HepG2 (cell line): ENCODE results near the gene ARFIP1. TPM values are rescaled to one million over a fixed set of nuclear protein-coding genes. Genes with fewer than 3 reads are reported as not detected.
A peak's percentile ranks its signal among the peaks of the same experiment; 100 is the strongest.

Source experiments
- BRD4 ChIP-seq: sonication (generic); formaldehyde crosslinking; IDR thresholded peaks from 2 replicates; pipeline ENCODE4 v1.4.0; 2020; ENCODE audit warnings: missing genetic modification reagents
- FOSL1 ChIP-seq: sonication (generic); formaldehyde crosslinking; IDR thresholded peaks from 2 replicates; pipeline ENCODE4 v1.9.0; 2021; ENCODE audit warnings: missing genetic modification reagents, borderline replicate concordance
- FOXA3 ChIP-seq: IDR thresholded peaks from 2 replicates; pipeline ENCODE4 v1.6.1; 2016; ENCODE audit warnings: missing genetic modification reagents, missing compliant biosample characterization
- GLI4 ChIP-seq: sonication (generic); formaldehyde crosslinking; IDR thresholded peaks from 2 replicates; pipeline ENCODE4 v1.5.1; 2020; ENCODE audit warnings: missing genetic modification reagents, mild to moderate bottlenecking, moderate library complexity, borderline replicate concordance
- KDM5B ChIP-seq: sonication (generic); formaldehyde crosslinking; IDR thresholded peaks from 2 replicates; pipeline ENCODE4 v1.4.0; 2020; ENCODE audit warnings: missing genetic modification reagents, mild to moderate bottlenecking, borderline replicate concordance
- KLF11 ChIP-seq: IDR thresholded peaks from 2 replicates; pipeline ENCODE4 v1.6.1; 2016; ENCODE audit warnings: missing compliant biosample characterization
- MAFG ChIP-seq: sonication (generic); formaldehyde crosslinking; IDR thresholded peaks from 2 replicates; pipeline ENCODE4 v1.5.1; 2020; ENCODE audit warnings: mild to moderate bottlenecking, missing genetic modification reagents
- MXD4 ChIP-seq: IDR thresholded peaks from 2 replicates; pipeline ENCODE4 v1.6.1; 2016; ENCODE audit warnings: mild to moderate bottlenecking, missing biosample characterization, missing genetic modification reagents
- SKI ChIP-seq: fragments of 450-650 bp; IDR thresholded peaks from one replicate; pipeline ENCODE4 v1.6.1; 2018; ENCODE audit warnings: mild to moderate bottlenecking; ENCODE audit not compliant: partially characterized antibody
- SMAD3 ChIP-seq: sonication (generic); formaldehyde crosslinking; IDR thresholded peaks from 2 replicates; pipeline ENCODE4 v1.4.0; 2020; ENCODE audit warnings: missing genetic modification reagents
- SP2 ChIP-seq: sonication (generic); formaldehyde crosslinking; IDR thresholded peaks from 2 replicates; pipeline ENCODE4 v1.5.1; 2020; ENCODE audit warnings: mild to moderate bottlenecking, missing genetic modification reagents
- ZNF616 ChIP-seq: sonication (generic); formaldehyde crosslinking; IDR thresholded peaks from 2 replicates; pipeline ENCODE4 v1.5.0; 2020; ENCODE audit warnings: low read depth, mild to moderate bottlenecking, missing genetic modification reagents
- ZNF724P ChIP-seq: sonication (generic); formaldehyde crosslinking; IDR thresholded peaks from 2 replicates; pipeline ENCODE4 v1.8.0; 2022; ENCODE audit warnings: missing genetic modification reagents, borderline replicate concordance
- ZNF782 ChIP-seq: sonication (generic); formaldehyde crosslinking; IDR thresholded peaks from 2 replicates; pipeline ENCODE4 v1.4.0; 2020; ENCODE audit warnings: missing genetic modification reagents, mild to moderate bottlenecking, borderline replicate concordance
- polyA plus RNA-seq, 8 experiments: library from polyadenylated mRNA; depleted of rRNA in 3 of 8; stranded (reverse) in 7 of 8; unstranded in 1 of 8; fragments of >200 nt; fragmentation: Illumina TruSeq in 4 of 8; extraction: Trizol in 4 of 8; gene quantifications; 2 replicates each; pipeline versions ENCODE4 v1.2.1 to v1.2.3, GENCODE V29; 2011 to 2016; ENCODE audit warnings: low read depth in 4 of 8, missing spikeins in 1 of 8, mixed read lengths in 1 of 8; ENCODE audit not compliant: insufficient read depth in 1 of 8
- total RNA-seq, 5 experiments: library from RNA; depleted of rRNA; stranded (reverse); fragments of >200 nt; fragmentation: Illumina TruSeq; extraction: Trizol; gene quantifications; 2 replicates each; pipeline ENCODE4 v1.2.3, GENCODE V29; 2016; ENCODE audit warnings: low read depth in 1 of 5
- TF ChIP-seq, protein P1 (sequence below): sonication (generic); formaldehyde crosslinking; IDR thresholded peaks from 2 replicates; pipeline ENCODE4 v1.8.0; 2022; ENCODE audit warnings: mild to moderate bottlenecking, missing genetic modification reagents, moderate library complexity
- TF ChIP-seq, protein P2 (sequence below): sonication (generic); formaldehyde crosslinking; IDR thresholded peaks from 2 replicates; pipeline ENCODE4 v1.5.1; 2020; ENCODE audit warnings: missing genetic modification reagents, mild to moderate bottlenecking, borderline replicate concordance
- TF ChIP-seq, protein P3 (sequence below): IDR thresholded peaks from 2 replicates; pipeline ENCODE4 v1.6.1; 2016; ENCODE audit warnings: low read depth, borderline replicate concordance
- TF ChIP-seq, protein P4 (sequence below): sonication (generic); formaldehyde crosslinking; IDR thresholded peaks from 2 replicates; pipeline ENCODE4 v1.4.0; 2020; ENCODE audit warnings: mild to moderate bottlenecking, missing genetic modification reagents

The ARFIP1 gene
- total and polyA plus RNA-seq, 2 of the 13 experiments (the other 11 are each of a cell fraction or from before 2014, with no cell fraction given): 9.9 to 27.7 TPM

DNA sequence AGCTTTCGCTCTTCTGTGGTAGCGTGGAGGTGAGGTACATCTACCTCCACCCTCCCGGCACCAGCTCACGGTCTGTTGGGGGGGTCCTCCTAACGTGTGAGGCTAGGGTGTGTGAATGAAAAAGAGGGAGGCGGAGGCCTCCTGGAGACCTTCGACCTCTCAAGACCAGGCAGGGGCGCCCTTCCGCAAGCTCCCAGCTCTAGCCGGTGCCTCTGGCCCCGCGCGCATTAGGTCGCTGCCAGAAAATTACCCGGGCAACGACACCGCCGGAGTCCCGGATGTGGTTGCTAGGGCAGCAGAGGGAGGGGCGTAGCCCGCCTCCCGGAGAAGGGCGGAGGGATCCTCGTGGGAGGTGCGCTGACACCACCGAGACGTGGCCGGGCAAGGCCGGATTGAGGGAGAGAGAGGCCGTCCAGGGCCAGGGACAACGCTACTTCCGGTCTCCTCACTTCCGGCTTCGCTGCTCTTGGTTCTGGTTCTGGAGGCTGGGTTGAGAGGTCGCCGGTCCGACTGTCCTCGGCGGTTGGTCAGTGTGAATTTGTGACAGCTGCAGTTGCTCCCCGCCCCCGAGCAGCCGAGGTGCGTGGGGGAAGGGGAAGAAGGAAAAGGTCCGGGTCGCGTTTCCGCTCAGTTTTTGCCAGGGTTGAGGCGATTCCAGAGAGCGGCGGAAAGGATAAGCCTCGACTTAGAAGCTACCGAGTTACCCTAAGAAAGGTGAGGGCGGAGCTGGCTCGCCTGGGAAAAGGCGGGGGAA lies at the start of gene ARFIP1, which contains the start of gene TIGD4 (continued):
- TF ChIP-seq, protein P1, sequence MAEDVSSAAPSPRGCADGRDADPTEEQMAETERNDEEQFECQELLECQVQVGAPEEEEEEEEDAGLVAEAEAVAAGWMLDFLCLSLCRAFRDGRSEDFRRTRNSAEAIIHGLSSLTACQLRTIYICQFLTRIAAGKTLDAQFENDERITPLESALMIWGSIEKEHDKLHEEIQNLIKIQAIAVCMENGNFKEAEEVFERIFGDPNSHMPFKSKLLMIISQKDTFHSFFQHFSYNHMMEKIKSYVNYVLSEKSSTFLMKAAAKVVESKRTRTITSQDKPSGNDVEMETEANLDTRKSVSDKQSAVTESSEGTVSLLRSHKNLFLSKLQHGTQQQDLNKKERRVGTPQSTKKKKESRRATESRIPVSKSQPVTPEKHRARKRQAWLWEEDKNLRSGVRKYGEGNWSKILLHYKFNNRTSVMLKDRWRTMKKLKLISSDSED: no peak
- TF ChIP-seq SKI (peak; percentile 7), FOXA3 (CRISPR knock-in tag) (peak; percentile 60), ZNF616 (CRISPR knock-in tag) (no peak), ZNF724P (CRISPR knock-in tag) (no peak), FOSL1 (CRISPR knock-in tag) (no peak), BRD4 (CRISPR knock-in tag) (peak; percentile 29; the same call in 1 of the 2 replicates), MXD4 (peak; percentile 61; the same call in 1 of the 2 replicates), KLF11 (CRISPR knock-in tag) (no peak), SP2 (CRISPR knock-in tag) (peak; percentile 71), GLI4 (CRISPR knock-in tag) (no peak; the same call in 1 of the 2 replicates), ZNF782 (CRISPR knock-in tag) (no peak; the same call in 1 of the 2 replicates), KDM5B (CRISPR knock-in tag) (peak; percentile 59; the same call in 1 of the 2 replicates), SMAD3 (CRISPR knock-in tag) (peak; percentile 39; the same call in 1 of the 2 replicates), MAFG (no peak)
- TF ChIP-seq, protein P2, sequence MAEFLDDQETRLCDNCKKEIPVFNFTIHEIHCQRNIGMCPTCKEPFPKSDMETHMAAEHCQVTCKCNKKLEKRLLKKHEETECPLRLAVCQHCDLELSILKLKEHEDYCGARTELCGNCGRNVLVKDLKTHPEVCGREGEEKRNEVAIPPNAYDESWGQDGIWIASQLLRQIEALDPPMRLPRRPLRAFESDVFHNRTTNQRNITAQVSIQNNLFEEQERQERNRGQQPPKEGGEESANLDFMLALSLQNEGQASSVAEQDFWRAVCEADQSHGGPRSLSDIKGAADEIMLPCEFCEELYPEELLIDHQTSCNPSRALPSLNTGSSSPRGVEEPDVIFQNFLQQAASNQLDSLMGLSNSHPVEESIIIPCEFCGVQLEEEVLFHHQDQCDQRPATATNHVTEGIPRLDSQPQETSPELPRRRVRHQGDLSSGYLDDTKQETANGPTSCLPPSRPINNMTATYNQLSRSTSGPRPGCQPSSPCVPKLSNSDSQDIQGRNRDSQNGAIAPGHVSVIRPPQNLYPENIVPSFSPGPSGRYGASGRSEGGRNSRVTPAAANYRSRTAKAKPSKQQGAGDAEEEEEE (CRISPR knock-in tag): 0 out of 2 replicates have a peak, but pooled peaks have one; percentile 38
- TF ChIP-seq, protein P3, sequence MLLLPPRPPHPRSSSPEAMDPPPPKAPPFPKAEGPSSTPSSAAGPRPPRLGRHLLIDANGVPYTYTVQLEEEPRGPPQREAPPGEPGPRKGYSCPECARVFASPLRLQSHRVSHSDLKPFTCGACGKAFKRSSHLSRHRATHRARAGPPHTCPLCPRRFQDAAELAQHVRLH (CRISPR knock-in tag): peak; percentile 54; the same call in 1 of the 2 replicates
- TF ChIP-seq, protein P4, sequence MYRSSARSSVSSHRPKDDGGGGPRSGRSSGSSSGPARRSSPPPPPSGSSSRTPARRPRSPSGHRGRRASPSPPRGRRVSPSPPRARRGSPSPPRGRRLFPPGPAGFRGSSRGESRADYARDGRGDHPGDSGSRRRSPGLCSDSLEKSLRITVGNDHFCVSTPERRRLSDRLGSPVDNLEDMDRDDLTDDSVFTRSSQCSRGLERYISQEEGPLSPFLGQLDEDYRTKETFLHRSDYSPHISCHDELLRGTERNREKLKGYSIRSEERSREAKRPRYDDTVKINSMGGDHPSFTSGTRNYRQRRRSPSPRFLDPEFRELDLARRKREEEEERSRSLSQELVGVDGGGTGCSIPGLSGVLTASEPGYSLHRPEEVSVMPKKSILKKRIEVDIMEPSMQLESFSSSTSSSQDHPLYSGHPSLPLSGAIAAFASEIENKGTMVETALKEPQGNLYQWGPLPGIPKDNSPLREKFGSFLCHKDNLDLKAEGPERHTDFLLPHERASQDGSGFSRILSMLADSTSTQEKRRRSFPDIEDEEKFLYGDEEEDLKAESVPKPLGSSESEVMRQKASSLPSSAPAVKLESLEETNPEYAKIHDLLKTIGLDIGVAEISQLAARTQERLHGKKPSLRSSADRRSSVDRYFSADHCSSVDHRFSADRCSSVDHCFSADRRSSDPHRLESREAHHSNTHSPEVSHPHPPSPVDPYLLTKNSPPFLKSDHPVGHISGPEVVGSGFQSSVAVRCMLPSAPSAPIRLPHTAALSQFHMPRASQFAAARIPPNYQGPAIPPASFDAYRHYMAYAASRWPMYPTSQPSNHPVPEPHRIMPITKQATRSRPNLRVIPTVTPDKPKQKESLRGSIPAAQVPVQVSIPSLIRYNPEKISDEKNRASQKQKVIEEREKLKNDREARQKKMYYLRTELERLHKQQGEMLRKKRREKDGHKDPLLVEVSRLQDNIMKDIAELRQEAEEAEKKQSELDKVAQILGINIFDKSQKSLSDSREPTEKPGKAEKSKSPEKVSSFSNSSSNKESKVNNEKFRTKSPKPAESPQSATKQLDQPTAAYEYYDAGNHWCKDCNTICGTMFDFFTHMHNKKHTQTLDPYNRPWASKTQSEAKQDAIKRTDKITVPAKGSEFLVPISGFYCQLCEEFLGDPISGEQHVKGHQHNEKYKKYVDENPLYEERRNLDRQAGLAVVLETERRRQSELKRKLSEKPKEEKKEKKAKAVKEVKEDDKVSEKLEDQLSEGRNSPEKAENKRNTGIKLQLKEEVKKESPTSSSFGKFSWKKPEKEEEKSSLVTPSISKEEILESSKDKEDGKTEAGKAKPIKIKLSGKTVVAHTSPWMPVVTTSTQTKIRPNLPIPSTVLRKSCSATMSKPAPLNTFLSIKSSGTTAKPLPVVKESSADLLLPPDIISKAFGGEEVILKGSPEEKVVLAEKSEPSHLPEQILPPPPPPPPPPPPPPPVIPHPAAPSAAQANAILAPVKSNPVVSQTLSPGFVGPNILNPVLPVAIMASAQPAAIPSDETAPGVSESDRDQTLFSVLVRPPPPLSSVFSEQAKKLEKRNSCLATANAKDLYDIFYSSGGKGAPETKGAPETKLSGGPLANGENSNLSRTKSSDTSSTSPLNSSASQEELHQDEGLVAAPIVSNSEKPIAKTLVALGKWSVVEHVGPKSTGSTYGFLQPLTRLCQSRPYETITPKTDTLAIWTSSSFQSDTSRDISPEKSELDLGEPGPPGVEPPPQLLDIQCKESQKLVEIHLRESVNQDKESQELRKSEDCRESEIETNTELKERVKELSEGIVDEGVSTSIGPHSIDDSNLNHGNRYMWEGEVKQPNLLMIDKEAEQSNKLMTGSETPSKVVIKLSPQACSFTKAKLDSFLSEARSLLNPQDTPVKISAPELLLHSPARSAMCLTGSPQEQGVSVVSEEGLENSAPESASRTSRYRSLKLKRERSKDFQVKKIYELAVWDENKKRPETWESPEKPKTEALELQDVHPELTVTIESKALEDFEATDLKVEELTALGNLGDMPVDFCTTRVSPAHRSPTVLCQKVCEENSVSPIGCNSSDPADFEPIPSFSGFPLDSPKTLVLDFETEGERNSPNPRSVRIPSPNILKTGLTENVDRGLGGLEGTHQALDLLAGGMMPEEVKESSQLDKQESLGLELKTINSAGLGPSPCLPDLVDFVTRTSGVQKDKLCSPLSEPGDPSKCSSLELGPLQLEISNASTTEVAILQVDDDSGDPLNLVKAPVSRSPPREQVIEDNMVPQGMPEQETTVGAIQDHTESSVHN: 0 out of 2 replicates have a peak, but pooled peaks have one; percentile 34
